Stimulated activated CD4-positive, alpha-beta T cell treated with anti-CD3 and anti-CD28 coated beads, Interleukin-2, amount 100 ng/mL, for 24 hours (primary cell): ENCODE data around the gene CBX5.
"Not testable (repeated sequence)": the region's sequence is repeated elsewhere in the genome, so short reads cannot be mapped to it uniquely, and the experiment has no call there.

ENCODE experiments used
- DNase-seq, 2 donors: peaks; one replicate each; pipeline ENCODE4 v3.0.0-alpha.2; 2020

Gene CBX5

DNA sequence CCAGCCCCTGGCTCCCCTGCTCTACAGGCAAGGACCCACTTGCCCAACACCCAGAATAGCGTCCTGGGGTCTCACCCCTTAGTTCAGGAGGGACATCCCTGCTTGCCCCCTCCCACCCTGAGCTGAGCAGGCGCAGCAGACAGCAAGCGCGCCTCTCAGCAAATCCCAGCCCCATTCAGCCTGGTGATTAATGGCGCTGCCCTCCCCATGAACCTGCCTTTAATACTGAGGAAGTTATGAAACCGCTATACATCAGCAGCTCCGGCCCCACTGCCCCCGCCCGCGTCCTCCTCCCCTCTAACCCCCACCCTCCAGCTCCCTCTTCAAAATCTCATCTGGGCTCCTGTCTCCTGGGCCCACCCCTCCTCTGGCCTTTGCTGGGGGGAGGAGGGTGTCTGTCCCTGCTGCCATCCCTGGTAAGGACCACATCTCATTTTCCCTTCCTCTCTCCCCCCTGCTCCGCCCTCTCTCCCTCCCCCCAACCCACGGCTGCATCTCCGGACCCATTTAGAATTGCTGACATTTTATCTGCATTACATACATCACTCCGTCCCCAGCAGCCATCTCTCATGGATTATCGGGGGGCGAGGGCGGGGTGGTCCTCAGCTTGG, 84.1 kb downstream of the CBX5 start:
- DNase-seq, result no peak

DNA sequence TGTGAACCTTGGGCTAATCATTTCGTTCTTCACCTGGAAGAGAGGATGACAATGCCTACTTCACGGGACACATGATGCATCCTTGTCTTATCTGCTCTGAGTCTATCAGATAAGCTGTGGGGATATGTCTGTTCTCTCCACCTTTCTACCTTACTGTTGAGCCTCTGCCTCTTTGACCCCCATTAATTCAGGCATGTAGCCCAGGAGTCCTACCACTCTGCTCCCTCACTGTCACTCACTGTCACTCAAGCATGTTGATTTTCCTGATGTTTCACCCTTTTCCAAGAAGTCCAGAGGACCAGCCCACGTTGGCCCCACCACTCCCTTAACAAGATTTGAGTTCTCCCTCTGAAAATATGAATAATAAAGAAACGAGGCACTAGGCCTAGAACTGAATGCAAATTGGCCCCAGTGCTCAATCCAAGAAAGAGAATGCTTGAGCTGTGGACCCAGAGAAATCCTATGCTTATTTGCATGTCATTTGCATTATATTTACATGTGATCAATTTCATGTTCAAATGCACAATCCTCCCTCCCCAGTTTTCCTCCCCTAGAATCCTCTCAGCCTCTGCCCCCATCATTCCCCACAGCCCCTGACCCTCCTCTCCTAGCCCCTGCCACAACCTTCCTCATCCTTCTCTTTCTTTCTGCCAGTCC, 84.7 kb downstream of the CBX5 start:
- DNase-seq, result no peak

DNA sequence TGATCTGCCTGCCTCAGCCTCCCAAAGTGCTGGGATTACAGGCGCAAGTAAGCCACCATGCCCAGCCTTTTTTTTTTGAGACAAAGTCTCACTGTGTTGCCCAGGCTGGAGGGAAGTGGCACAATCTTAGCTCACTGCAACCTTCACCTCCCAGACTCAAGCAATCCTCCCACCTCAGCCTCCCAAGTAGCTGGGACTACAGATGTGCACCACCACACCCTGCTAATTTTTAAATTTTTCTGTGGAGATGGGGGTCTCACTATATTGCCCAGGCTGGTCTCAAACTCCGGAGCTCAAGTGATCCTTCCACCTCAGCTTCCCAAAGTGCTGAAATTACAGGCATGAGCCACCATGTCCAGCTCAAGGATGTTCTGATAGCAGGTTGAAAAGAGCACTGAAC, 85.3 kb downstream of the CBX5 start:
- not testable (repeated sequence) for DNase-seq

DNA sequence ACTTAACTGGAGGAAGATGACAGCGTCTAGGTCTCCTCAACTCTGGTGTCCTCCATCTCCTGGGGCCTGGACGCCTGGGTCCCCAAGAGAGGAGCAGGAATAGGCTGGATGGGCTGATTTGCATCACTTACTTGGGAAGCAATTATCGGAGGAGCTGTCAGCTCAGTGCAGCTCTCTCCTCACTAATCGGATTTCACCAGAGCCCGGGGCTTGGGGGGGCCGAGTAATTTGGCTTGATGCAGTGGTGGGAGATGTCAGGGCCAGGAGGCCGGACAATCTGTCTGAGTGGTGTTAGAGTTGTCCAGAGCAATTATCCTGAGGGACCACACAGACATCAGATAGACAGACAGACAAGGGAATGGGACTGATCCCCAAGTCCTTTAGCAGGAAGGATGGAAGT, 86.5 kb downstream of the CBX5 start:
- no peak for DNase-seq

DNA sequence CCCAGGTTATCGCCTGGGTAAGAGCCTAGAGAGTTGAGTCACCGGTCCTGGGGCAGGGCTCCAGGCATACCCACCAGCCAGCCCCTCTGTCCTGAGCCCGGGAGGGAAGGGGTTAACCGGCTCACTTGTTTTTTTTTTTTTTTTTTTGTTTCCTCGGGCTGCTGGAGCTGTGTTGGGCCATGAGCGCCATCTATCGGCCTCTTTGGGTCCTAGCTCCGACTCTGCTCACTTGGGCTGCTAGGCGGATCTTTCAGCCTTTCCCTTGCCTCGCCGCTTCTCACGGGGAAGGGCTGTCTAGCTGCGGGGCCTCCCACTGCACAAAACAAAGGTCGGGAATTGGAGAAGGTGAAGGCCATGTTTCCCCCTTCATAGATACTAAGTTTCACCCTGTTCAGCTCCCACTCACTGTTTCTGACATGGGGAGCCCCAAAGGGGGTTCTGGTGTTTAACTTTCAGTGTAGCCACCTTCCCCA, 88.3 kb downstream of the CBX5 start:
- peak; percentile 76 to 82 for DNase-seq

DNA sequence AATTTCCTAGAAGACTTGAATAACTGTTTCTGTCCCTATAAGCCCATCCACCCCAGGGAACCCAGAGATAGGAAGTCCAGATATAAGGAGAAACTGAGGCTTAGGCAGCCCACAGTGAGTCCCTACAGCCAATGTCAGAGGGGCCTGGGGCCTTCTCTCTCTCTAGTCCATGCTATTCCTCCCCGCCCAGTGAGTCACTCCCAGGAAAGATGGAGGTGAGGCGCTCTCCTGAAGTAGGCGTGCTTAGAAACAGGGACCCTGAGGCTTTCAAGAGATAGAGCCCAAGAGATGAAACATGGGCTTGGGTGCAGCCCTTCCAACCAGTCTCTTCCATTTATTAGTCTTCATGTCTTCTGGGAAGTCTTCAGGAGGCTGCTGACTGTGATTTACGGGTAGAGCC, 88.8 kb downstream of the CBX5 start:
- no peak for DNase-seq

DNA sequence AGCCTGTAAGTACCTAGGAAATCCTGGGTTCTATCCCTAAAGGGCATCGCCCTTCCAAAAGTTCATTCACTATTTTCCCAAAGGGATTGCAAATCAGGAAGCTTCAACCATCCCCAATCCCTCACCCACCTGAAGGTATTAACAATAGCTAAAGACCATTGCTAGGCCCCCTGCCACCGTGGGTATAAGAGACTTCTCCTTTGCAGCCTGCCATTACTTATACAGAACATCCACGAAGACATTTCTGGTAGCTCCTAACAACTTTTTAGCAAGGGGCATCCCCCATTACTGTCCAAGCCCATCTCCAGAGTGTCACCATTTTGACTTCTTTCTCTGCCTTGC, 90.8 kb downstream of the CBX5 start:
- DNase-seq, result no peak

DNA sequence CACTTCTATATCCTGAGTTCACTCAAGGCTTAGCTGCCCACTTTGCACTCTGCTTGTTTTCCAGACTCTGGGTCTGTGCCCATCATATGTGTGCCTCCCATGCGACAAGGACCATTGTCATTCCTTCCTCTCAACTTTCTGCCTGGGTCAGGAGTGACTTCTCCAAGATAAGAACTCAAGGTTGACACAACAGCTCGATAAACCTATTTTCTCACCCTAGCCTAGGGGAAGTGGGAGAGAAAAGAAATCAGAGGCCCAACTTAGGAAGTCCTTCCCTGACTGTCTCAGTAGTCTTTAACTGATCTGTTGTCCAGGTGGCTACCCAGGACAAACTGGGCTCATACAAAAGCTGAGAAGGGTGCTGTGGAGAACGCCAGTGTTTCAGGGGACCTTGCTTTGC, 92.8 kb downstream of the CBX5 start:
- no peak for DNase-seq

DNA sequence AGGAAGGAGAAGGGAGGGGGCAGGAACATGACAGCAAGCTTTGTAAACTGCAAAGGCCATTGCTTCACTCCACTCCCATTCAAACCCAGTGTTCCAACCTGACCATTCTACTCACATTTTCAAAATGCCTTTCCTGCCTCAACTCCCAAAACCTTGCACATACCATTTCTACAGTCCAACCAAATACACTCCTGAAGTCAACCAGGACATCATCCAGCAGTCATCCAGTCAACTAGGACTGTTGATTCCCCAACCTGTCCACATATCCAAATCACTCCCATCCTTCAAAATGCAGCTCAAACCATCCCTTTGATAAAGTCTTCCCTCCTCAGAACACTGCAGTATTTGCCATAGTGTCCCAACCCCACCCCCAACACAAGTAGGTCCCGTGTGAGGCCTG, 94.0 kb downstream of the CBX5 start:
- DNase-seq, result no peak

DNA sequence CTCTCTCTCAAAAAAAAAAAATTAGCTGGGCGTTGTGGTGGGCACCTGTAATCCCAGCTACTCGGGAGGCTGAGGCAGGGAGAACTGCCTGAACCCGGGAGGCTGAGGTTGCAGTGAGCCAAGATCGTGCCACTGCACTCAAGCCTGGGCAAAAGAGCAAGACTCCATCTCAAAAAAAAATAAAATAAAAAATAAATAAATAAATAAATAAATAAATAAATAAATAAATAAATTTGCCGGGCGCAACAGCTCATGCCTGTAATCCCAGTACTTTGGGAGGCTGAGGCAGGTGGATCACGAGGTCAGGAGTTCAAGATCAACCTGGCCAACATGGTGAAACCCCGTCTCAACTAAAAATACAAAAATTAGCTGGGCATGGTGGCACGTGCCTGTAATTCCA, 94.6 kb downstream of the CBX5 start:
- not testable (repeated sequence) for DNase-seq

DNA sequence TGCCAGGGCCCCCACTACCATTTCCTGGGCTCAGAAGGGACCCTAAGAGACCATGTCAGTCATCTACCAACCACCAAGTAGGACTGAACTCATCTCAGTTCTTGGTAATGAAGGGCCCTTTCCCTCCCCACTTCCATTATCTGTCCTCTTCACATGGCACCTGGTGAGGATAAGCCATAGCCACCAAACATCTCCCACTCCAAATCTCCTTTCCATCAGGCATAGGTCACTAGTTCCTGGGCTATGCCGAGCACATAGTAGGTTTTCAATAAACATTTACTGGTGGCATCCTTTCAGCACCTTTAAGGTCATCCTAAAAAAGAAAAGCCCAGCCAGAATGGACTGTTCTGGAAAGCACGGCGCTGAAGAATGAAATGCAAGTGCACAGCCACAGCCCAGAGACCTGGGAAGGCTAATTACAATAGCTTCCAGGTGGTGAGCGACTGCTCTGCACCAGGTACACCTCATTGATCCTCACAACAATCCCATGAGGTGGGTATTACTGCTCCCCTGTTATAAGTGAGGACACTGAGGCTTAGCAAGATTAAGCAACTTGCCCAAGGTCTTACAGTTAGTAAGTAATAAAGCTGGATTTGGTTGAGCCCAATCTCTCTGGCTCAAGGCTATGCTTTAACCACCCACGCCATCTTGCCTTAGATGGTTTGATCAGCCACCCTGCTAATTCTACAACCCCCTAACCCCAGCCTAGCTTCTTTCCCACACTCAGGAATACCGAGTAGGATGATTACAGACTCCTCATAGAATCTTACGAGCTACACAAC, 95.7 kb downstream of the CBX5 start:
- no peak for DNase-seq

DNA sequence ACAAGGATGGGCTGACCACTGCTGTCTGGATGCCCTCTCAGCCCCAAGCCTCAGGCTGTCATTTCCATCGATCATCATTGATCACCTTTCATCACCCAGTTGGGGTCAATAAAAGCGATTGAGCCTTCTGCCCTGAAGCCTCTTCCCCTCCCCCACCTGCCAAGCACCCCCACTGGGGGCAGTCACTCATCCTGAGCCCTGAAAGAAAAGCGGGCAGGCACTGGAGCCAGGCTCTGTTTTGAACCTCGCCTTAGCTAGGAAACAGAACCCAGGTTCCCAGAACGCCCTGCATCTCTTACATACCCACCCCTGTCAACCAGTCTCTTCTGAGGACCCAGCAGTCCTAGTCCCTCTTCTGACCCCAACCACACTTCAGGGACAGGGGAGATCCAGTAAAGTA, 96.9 kb downstream of the CBX5 start:
- DNase-seq, result no peak

DNA sequence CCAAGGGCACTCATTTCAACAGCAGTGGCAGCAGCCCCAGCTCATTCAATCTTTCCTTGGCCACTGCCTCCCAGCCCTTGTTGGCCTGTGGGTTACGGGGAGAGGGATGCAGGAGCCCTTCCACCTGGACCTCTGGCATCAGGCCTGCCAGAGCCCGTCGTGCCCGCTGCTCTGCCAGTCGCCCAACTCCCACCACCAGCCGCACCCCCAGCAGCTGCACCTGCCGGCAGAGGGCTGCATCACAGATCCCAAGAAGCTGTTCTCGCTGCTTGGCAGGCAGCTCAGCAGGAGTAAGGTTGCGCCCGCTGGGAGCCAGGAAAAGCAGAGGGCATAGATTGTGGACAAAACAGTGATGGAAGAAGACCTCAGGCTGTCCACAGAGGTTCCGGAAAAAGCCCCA, 97.8 kb downstream of the CBX5 start:
- no peak for DNase-seq
